Spleen (tissue), 7 donors: Measurements from ENCODE around the gene TRMT61A.
A peak's percentile ranks its signal among the peaks of the same experiment; 100 is the strongest.

Source experiments
- CTCF ChIP-seq, 11 experiments: fragments of 200-600 bp in 7 of 11; fragments of 450-650 bp in 4 of 11; sonication (generic) in 4 of 11; IDR thresholded peaks in 8 of 11; conservative IDR thresholded peaks in 3 of 11; 1 replicate in 7 of 11; 2 replicates in 4 of 11; pipeline versions ENCODE4 v1.4.0 to v1.8.0; 2016 to 2021; ENCODE audit warnings: antibody characterized with exemption in 11 of 11, inconsistent platforms in 4 of 11, mild to moderate bottlenecking in 1 of 11
- POLR2A ChIP-seq, 3 donors: fragments of 450-650 bp; IDR thresholded peaks; one replicate each; pipeline ENCODE4 v1.5.1; 2017; ENCODE audit warnings: antibody characterized with exemption in 3 of 3, mild to moderate bottlenecking in 1 of 3
- POLR2AphosphoS5 ChIP-seq, 3 donors: sonication (generic); formaldehyde crosslinking; IDR thresholded peaks; one replicate each; pipeline ENCODE4 v1.5.1; 2017; ENCODE audit warnings: antibody characterized with exemption in 3 of 3
- donor health status: DM: no; HTN: no; CAD: no; lungs with moderate emphysema.
- donor health status: DM: no; HTN: no; CAD: no.
- donor health status: DM: no; HTN: no; CAD: no.

- TF ChIP-seq POLR2A (IDR thresholded peaks at IDR 0.05), result no peak
- no peak for TF ChIP-seq CTCF (IDR thresholded peaks at IDR 0.05 in 8 of 11, conservative IDR thresholded peaks at IDR 0.05 in 3 of 11)
- peak in 1 of 3 donors; percentile 50 for TF ChIP-seq POLR2AphosphoS5 (IDR thresholded peaks at IDR 0.05)
Observed at GRCh38 chr14:103551338-103551762, 22.4 kb downstream of the TRMT61A start.
